Measurements from ENCODE around the gene NR1H3.

The NR1H3 gene

DNA sequence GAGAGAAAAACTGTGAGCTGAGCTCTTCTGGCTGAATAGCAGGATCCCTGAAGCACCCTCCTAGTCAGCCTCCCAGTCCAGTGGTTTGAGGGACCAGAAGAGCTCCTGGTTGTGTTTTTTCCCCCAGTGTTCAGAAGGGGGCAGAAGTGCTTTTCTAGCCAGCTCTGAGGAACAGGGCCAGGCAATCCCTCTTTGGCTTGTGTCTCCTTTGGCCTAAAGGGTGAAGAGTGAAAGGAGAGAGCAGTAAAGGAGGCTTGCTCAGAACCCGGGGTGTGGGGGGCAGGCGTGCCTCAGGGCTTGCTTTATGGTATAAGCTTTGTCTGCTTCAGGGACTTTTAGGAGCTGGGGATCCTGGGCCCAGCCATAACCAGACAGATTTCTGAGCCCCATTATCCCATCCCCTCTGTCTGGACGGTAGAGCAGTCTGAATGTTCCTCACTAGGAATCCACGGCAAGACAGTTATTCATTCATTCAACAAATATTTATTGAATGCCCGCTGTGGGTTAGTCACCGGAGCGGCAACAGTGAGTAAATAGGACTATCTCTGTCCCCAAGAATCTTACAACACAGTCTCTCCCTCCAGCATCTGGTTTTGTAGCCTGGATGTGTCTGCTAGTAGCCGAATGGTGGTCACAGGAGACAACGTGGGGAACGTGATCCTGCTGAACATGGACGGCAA, 23.7 kb upstream of the NR1H3 start:
- DNase-seq (ENCODE audit: low spot score), result no peak
- TF ChIP-seq, protein P1, sequence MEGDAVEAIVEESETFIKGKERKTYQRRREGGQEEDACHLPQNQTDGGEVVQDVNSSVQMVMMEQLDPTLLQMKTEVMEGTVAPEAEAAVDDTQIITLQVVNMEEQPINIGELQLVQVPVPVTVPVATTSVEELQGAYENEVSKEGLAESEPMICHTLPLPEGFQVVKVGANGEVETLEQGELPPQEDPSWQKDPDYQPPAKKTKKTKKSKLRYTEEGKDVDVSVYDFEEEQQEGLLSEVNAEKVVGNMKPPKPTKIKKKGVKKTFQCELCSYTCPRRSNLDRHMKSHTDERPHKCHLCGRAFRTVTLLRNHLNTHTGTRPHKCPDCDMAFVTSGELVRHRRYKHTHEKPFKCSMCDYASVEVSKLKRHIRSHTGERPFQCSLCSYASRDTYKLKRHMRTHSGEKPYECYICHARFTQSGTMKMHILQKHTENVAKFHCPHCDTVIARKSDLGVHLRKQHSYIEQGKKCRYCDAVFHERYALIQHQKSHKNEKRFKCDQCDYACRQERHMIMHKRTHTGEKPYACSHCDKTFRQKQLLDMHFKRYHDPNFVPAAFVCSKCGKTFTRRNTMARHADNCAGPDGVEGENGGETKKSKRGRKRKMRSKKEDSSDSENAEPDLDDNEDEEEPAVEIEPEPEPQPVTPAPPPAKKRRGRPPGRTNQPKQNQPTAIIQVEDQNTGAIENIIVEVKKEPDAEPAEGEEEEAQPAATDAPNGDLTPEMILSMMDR (IDR thresholded peaks at IDR 0.05; ENCODE audit: borderline replicate concordance, control extremely low read depth, extremely low read depth, insufficient read depth, missing control alignments), result no peak
- in situ Hi-C loops (cut with MboI; ENCODE audit: low sequenced_read_pairs, unreplicated experiment), result no loop called here

DNA sequence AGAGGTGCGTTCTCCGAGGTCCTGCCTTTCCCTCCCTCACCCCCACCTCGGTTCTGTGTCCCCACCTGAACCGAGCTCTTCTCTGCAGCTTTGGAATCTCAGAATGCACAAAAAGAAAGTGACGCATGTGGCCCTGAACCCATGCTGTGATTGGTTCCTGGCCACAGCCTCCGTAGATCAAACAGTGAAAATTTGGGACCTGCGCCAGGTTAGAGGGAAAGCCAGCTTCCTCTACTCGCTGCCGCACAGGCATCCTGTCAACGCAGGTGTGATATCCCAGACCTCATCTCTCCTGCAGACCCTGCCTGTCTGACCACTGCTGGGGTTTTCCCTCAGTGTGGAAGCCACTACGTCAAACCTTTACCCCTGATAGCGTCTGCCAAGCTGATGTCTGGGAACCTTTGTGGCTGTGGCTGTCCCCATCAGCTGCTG, 23.1 kb upstream of the NR1H3 start:
- in situ Hi-C loops (cut with MboI; ENCODE audit: low sequenced_read_pairs, unreplicated experiment), result no loop called here
- TF ChIP-seq, protein P1 (IDR thresholded peaks at IDR 0.05; ENCODE audit: borderline replicate concordance, control extremely low read depth, extremely low read depth, insufficient read depth, missing control alignments), result no peak

DNA sequence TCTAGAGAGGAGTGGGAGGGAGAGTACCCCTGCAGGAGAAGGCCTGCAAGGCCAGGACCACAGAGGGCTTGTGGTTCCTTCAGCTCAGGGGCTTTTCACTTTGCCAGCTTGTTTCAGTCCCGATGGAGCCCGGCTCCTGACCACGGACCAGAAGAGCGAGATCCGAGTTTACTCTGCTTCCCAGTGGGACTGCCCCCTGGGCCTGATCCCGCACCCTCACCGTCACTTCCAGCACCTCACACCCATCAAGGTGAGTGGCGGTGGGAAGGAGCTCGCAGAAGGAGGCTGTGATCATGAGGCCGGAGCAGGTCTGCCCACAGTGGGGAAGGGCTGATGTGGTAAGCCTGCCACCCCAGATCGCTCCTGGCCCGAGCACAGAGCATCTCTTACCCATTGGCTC, 22.6 kb upstream of the NR1H3 start:
- in situ Hi-C loops (cut with MboI; ENCODE audit: low sequenced_read_pairs, unreplicated experiment), result no loop called here
- TF ChIP-seq, protein P1 (IDR thresholded peaks at IDR 0.05; ENCODE audit: borderline replicate concordance, control extremely low read depth, extremely low read depth, insufficient read depth, missing control alignments), result no peak
- DNase-seq (ENCODE audit: low spot score), result no peak

More for the DNA sequence above, 23.1 kb upstream of the NR1H3 start:
- DNase-seq (ENCODE audit: low spot score), result no peak

DNA sequence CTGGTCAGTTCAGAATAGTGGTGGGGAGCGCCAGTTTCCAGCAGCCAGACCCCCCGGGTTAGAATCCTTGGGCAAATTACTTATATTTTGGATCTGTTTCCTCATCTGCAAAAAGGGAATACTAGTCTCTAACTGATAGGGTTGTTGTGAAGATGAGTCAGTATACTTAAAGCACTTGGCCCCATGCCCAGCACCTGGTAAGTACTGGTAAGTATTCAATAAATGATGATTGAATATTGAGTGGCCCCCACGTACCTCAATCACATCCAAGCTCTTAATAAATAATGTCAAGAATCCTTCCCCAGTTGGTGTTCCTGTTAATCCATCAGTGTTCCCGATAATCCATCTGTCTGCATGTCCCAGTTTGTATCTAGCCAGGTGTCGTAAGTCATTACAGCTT, 21.3 kb upstream of the NR1H3 start:
- TF ChIP-seq, protein P1 (IDR thresholded peaks at IDR 0.05; ENCODE audit: borderline replicate concordance, control extremely low read depth, extremely low read depth, insufficient read depth, missing control alignments), result no peak
- in situ Hi-C loops (cut with MboI; ENCODE audit: low sequenced_read_pairs, unreplicated experiment), result no loop called here
- no peak for DNase-seq (ENCODE audit: low spot score)

DNA sequence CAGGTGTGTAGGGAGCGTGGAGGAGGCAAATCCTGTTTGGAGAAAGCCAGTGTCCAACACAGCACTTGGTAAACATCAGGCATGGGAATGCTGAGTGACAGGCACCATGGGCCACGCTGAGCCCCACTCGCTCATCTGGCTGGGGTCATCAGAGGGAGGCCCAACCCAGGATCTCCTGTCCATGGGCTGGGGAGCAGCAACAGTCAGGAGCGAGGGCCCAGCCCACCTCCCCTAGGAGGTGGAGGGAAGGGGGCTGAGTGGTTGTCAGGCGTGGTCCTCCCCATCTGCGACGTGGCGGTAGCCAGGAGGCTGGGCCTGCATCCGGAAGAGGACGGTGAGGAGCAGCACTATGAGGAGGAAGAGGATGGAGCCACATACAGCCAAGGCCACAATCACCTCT, 17.9 kb upstream of the NR1H3 start:
- in situ Hi-C loops (cut with MboI; ENCODE audit: low sequenced_read_pairs, unreplicated experiment), result no loop called here
- DNase-seq (ENCODE audit: low spot score), result no peak
- TF ChIP-seq, protein P1 (IDR thresholded peaks at IDR 0.05; ENCODE audit: borderline replicate concordance, control extremely low read depth, extremely low read depth, insufficient read depth, missing control alignments), result no peak

DNA sequence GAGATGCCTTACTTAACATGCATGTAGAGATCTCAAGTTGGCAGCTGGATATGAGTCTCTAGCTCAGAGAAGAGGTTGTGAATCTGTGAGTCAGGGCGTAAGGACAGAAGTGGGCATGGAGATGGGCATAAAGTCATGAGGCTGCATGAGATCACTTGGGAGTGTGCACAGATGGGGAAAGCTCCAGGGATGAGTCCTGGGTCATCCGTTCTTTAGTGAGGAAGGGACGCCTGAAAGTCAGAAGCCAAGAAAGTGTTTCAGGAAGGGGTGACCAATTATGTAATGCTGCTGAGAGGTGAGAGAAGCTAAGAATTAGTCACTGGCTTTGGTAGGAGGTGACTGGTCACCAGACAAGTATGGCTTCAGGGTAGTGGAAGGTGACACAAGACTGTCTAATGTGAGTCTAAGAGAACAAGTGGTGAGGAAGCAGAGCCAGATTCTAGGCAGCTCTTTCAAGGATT, 15.9 kb upstream of the NR1H3 start:
- TF ChIP-seq, protein P1 (IDR thresholded peaks at IDR 0.05; ENCODE audit: borderline replicate concordance, control extremely low read depth, extremely low read depth, insufficient read depth, missing control alignments), result no peak
- no peak for DNase-seq (ENCODE audit: low spot score)
- in situ Hi-C loops (cut with MboI; ENCODE audit: low sequenced_read_pairs, unreplicated experiment), result no loop called here

All from GM13976 (cell line).